K562 (cell line): ENCODE measurements around the gene ST3GAL3. TPM values are rescaled to one million over a fixed set of nuclear protein-coding genes. Genes with fewer than 3 reads are reported as not detected.

Experiments used
- BACH1 ChIP-seq: fragments of 200-800 bp; sonication (Bioruptor generic); IDR thresholded peaks from 2 replicates; pipeline ENCODE4 v1.6.1; 2016; ENCODE audit warnings: missing genetic modification characterization, missing compliant biosample characterization
- CCNT2 ChIP-seq: IDR thresholded peaks from 2 replicates; pipeline ENCODE4 v1.6.1; 2011; ENCODE audit warnings: borderline replicate concordance, low read depth, mild to moderate bottlenecking, moderate library complexity, mixed read lengths, low read length; ENCODE audit not compliant: insufficient read length; ENCODE audit errors: extremely low read depth
- CHAMP1 ChIP-seq: fragments of 450-650 bp; IDR thresholded peaks from 2 replicates; pipeline ENCODE4 v1.6.1; 2016; ENCODE audit warnings: mild to moderate bottlenecking
- E2F8 ChIP-seq: fragments of 450-650 bp; IDR thresholded peaks from 2 replicates; pipeline ENCODE4 v1.7.1; 2018; ENCODE audit warnings: mild to moderate bottlenecking, low read depth; ENCODE audit not compliant: partially characterized antibody
- GTF2B ChIP-seq: IDR thresholded peaks from 2 replicates; pipeline ENCODE4 v1.6.1; 2011; ENCODE audit not compliant: insufficient read length; ENCODE audit errors: extremely low read depth
- HDAC1 ChIP-seq, 2 experiments: fragments of 450-650 bp; IDR thresholded peaks; 2 replicates each; pipeline ENCODE4 v1.6.1; 2016 to 2017; ENCODE audit warnings: inconsistent platforms in 1 of 2, mild to moderate bottlenecking in 1 of 2, moderate library complexity in 1 of 2
- HDAC6 ChIP-seq: IDR thresholded peaks from 2 replicates; pipeline ENCODE4 v1.6.1; 2012; ENCODE audit warnings: low read depth, mild to moderate bottlenecking, control low read depth, inconsistent platforms, low read length, moderate library complexity
- IRF2 ChIP-seq: sonication (generic); formaldehyde crosslinking; IDR thresholded peaks from 2 replicates; pipeline ENCODE4 v1.8.1; 2022; ENCODE audit warnings: mild to moderate bottlenecking, missing genetic modification reagents
- MIER1 ChIP-seq: fragments of 450-650 bp; IDR thresholded peaks from 2 replicates; pipeline ENCODE4 v1.6.1; 2016; ENCODE audit warnings: antibody characterized with exemption, mild to moderate bottlenecking, low read depth
- MYBL2 ChIP-seq, 2 experiments: fragments of 450-650 bp in 1 of 2; sonication (generic) in 1 of 2; formaldehyde crosslinking in 1 of 2; IDR thresholded peaks; 2 replicates each; pipeline versions ENCODE4 v1.6.1 to v1.8.1; 2017 to 2022; ENCODE audit warnings: borderline replicate concordance in 1 of 2, inconsistent platforms in 1 of 2, low read depth in 1 of 2, mild to moderate bottlenecking in 1 of 2, missing genetic modification reagents in 1 of 2, moderate library complexity in 1 of 2
- POLR2AphosphoS5 ChIP-seq: IDR thresholded peaks from 2 replicates; pipeline ENCODE4 v1.6.1; 2011; ENCODE audit warnings: mild to moderate bottlenecking, low read depth, low read length, moderate library complexity; ENCODE audit not compliant: control insufficient read depth, insufficient read depth
- PPARD ChIP-seq: fragments of 250-450 bp; sonication (Bioruptor Pico); IDR thresholded peaks from 2 replicates; pipeline ENCODE4 v1.8.0; 2022; ENCODE audit warnings: inconsistent platforms, mild to moderate bottlenecking, moderate library complexity
- SUPT5H ChIP-seq: fragments of 450-650 bp; IDR thresholded peaks from 2 replicates; pipeline ENCODE4 v1.6.1; 2016
- USF1 ChIP-seq: sonication (generic); formaldehyde crosslinking; IDR thresholded peaks from 2 replicates; pipeline ENCODE4 v1.9.0; 2022; ENCODE audit warnings: mild to moderate bottlenecking, missing genetic modification reagents
- VEZF1 ChIP-seq: fragments of 200-800 bp; sonication (Bioruptor generic); IDR thresholded peaks from 2 replicates; pipeline ENCODE4 v1.6.1; 2017; ENCODE audit warnings: missing genetic modification characterization, missing compliant biosample characterization
- ZNF431 ChIP-seq: sonication (generic); formaldehyde crosslinking; IDR thresholded peaks from 2 replicates; pipeline ENCODE4 v1.8.0; 2022; ENCODE audit warnings: mild to moderate bottlenecking, missing genetic modification reagents
- ZNF707 ChIP-seq: fragments of 250-450 bp; sonication (Bioruptor Pico); conservative IDR thresholded peaks from 2 replicates; pipeline ENCODE4 v1.8.0; 2022; ENCODE audit warnings: inconsistent platforms, mild to moderate bottlenecking, moderate library complexity
- ZNF785 ChIP-seq: fragments of 250-450 bp; sonication (Bioruptor Pico); IDR thresholded peaks from 2 replicates; pipeline ENCODE4 v1.4.0; 2020; ENCODE audit warnings: mild to moderate bottlenecking
- polyA plus RNA-seq, 8 experiments: library from polyadenylated mRNA; depleted of rRNA in 4 of 8; stranded (reverse) in 5 of 8; unstranded in 3 of 8; fragments of >200 nt; fragmentation: Nextera tagmentation in 2 of 8; fragmentation: Illumina TruSeq in 1 of 8; extraction: Ambion mirVana in 2 of 8; extraction: Trizol in 1 of 8; gene quantifications; 2 replicates each; pipeline versions ENCODE4 v1.2.1 to v1.2.3, GENCODE V29; 2011 to 2014; ENCODE audit warnings: inconsistent platforms in 1 of 8, missing spikeins in 1 of 8
- total RNA-seq, 7 experiments: library from RNA; depleted of rRNA in 6 of 7; stranded (reverse); fragments of >200 nt in 6 of 7; fragmentation: Illumina TruSeq in 2 of 7; extraction: Trizol in 2 of 7; gene quantifications; 2 replicates each; pipeline versions ENCODE4 v1.2.1 to v1.2.3, GENCODE V29; 2011 to 2021; ENCODE audit warnings: low replicate concordance in 1 of 7

ST3GAL3 gene
- total and polyA plus RNA-seq, 9 of the 15 experiments (the other 6 are each of a cell fraction or from before 2014, with no cell fraction given): 1.2 to 18.9 (median 11.0) TPM

- TF ChIP-seq CHAMP1 (no peak), ZNF785 (CRISPR knock-in tag) (no peak), ZNF707 (CRISPR knock-in tag) (no peak), MIER1 (peak; percentile 20; the same call in 1 of the 2 replicates), PPARD (CRISPR knock-in tag) (no peak), MYBL2 (IDR thresholded peaks at IDR 0.05; ENCODE audit: low read depth) (no peak), MYBL2 (CRISPR knock-in tag; IDR thresholded peaks at IDR 0.05; ENCODE audit: borderline replicate concordance) (no peak), E2F8 (no peak), IRF2 (no peak), BACH1 (tag) (no peak), POLR2AphosphoS5 (0 out of 2 replicates have a peak, but pooled peaks have one; percentile 21), HDAC6 (no peak), ZNF431 (CRISPR knock-in tag) (no peak), CCNT2 (no peak), HDAC1 (IDR thresholded peaks at IDR 0.05) (peak in 1 of 2 experiments; percentile 95; a peak in 2 of 4 replicates), USF1 (peak; percentile 70), GTF2B (no peak), VEZF1 (CRISPR knock-in tag) (peak; percentile 31), SUPT5H (peak; percentile 54)
Observed at GRCh38 chr1:43979528-43980254, 272.4 kb downstream of the ST3GAL3 start (continued).
